ENCODE measurements around the gene ZNF821. TPM values are rescaled to one million over a fixed set of nuclear protein-coding genes. Genes with fewer than 3 reads are reported as not detected.

Gene ZNF821
- total and polyA plus RNA-seq, 7 donors, result 0.87 to 6.1 (median 3.9) TPM

DNA sequence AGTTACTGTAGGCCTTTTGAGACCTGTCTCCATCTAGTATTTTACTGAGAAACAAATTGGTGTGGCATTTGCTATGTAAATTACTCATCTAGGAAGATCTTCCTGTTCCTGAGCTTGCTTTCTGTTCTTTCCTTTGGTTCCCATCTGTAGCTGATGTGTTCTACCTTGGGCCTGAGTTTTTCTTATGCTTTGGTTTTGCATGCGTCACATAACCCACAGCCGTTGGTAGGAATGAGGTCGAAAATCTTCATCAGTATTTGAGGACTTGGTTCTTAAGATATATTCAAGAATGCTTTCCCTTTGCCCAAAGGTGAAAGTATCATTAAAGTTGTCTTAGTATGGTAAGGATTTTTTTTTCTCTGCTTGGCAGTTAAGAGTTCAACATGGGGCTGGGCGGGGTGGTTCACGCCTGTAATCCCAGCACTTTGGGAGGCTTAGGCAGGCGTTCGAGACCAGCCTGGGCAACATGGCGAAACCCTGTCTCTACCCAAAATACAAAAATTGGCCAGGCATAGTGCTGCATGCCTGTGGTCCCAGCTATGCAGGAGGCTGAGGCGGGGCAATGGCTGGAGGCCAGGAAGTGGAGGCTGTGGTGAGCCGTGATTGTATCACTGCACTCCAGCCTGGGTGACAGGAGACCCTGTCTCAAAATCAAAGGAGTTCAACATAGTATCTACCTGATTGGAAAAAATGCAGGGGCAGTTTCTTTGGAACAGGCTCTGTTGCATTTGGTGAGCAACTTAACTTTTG, 40.1 kb upstream of the ZNF821 start:
- Histone ChIP-seq H3K9me3 (no peaks in the 10 kb centered on the region), H3K4me3 (no peak overlapping the region), H3K27ac (no peak overlapping the region), H3K4me1 (peaks cover 27% of the 10 kb centered on the region), H3K27me3 (ENCODE audit: insufficient read depth in 3 of 3, low read length in 2 of 3) (no peaks in the 10 kb centered on the region), H3K36me3 (ENCODE audit: insufficient read depth in 1 of 2, low read depth in 1 of 2) (peaks cover 25 to 96% of the 10 kb centered on the region in 2 donors)
- ATAC-seq (no peak), DNase-seq (no peak)
- intact Hi-C loops (cut with DNase I), result no loop called here
- WGBS, 3 donors, result 78 to 79% (median 79%) methylated on average over 10 of the region's 10 CpGs
- TF ChIP-seq, protein P1, sequence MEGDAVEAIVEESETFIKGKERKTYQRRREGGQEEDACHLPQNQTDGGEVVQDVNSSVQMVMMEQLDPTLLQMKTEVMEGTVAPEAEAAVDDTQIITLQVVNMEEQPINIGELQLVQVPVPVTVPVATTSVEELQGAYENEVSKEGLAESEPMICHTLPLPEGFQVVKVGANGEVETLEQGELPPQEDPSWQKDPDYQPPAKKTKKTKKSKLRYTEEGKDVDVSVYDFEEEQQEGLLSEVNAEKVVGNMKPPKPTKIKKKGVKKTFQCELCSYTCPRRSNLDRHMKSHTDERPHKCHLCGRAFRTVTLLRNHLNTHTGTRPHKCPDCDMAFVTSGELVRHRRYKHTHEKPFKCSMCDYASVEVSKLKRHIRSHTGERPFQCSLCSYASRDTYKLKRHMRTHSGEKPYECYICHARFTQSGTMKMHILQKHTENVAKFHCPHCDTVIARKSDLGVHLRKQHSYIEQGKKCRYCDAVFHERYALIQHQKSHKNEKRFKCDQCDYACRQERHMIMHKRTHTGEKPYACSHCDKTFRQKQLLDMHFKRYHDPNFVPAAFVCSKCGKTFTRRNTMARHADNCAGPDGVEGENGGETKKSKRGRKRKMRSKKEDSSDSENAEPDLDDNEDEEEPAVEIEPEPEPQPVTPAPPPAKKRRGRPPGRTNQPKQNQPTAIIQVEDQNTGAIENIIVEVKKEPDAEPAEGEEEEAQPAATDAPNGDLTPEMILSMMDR (IDR thresholded peaks at IDR 0.05), result no peak

DNA sequence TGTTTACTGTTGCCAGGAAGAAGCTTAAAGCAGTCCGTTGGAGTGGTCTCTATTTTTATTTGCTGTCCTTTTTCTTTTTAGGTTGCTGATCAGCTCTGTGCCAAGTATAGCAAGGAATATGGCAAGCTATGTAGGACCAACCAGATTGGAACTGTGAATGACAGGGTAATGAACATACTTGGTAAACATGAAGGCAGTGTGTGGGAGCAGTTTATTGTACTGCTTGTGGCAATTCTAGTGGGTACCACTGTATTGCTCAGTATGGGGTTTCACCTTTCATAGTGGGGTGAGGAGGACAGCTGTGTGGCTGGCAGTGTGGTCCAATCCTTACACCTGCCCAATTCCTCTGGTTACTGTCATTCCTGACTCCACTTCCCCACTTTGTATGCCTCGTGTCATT, 36.7 kb upstream of the ZNF821 start:
- WGBS, 3 donors, result 64 to 76% (median 65%) methylated on average over 2 of the region's 2 CpGs
- intact Hi-C loops (cut with DNase I), result no loop called here
- no peaks in the 10 kb centered on the region for H3K27me3 ChIP-seq (ENCODE audit: insufficient read depth in 3 of 3, low read length in 2 of 3)
- peaks cover 34 to 99% of the 10 kb centered on the region in 2 donors for H3K36me3 ChIP-seq (ENCODE audit: insufficient read depth in 1 of 2, low read depth in 1 of 2)
- ATAC-seq (no peak), DNase-seq (no peak)
- no peak overlapping the region for H3K27ac ChIP-seq
- no peak overlapping the region for H3K4me3 ChIP-seq
- no peaks in the 10 kb centered on the region for H3K9me3 ChIP-seq
- TF ChIP-seq, protein P1 (IDR thresholded peaks at IDR 0.05), result no peak
- H3K4me1 ChIP-seq, result peaks cover 21% of the 10 kb centered on the region

DNA sequence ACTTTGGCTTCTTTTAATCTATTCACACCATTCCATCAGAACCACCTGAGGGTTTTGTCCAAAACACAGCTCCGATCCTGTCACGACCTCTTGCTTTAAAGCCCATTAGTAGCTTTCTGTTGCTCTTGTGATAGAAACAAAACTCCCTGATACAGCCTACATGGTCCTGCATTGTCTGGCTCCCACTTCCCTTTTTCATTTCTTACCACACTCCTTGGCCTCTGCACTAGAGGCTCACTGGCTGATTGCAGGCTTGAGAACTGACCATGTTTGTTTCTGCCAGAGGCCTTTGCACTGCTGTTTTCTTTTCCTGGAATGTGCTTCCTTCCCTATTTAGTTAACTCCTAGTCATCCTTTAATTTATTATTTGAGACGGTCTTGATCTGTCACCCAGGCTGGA, 35.1 kb upstream of the ZNF821 start:
- Histone ChIP-seq H3K4me3 (no peak overlapping the region), H3K36me3 (ENCODE audit: insufficient read depth in 1 of 2, low read depth in 1 of 2) (peaks cover 34 to 85% of the 10 kb centered on the region in 2 donors), H3K4me1 (peaks cover 37% of the 10 kb centered on the region), H3K27ac (no peak overlapping the region), H3K27me3 (ENCODE audit: insufficient read depth in 3 of 3, low read length in 2 of 3) (no peaks in the 10 kb centered on the region), H3K9me3 (no peaks in the 10 kb centered on the region)
- TF ChIP-seq, protein P1 (IDR thresholded peaks at IDR 0.05), result no peak
- WGBS, 3 donors, result 65 to 91% (median 68%) methylated on average over 3 of the region's 3 CpGs
- intact Hi-C loops (cut with DNase I), result no loop called here
- no peak for ATAC-seq
- DNase-seq, result no peak

DNA sequence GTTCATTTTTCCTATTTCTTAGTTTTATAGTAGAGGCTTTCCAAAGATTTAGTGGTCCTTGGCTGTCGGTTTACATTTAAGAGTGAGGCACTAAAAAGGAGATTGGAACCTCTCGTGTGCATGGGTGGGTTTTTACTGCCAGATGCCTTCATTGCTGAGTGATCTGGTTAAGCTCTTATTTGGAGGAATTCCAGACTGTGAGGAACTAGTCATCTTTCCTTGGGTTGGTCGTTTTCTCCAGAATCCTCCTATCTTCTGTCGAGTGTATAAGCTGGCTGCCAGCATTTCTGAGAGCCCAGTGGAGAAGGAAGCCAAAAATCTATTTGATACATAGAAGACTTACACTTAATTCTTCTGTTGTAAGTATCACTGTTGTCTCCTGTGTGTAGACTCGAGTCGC, 33.9 kb upstream of the ZNF821 start:
- H3K27ac ChIP-seq, result no peak overlapping the region
- 47 to 60% (median 49%) methylated on average over 6 of the region's 6 CpGs for WGBS, 3 donors
- intact Hi-C loops (cut with DNase I), result no loop called here
- no peak overlapping the region for H3K4me3 ChIP-seq
- H3K27me3 ChIP-seq (ENCODE audit: insufficient read depth in 3 of 3, low read length in 2 of 3), result no peaks in the 10 kb centered on the region
- H3K4me1 ChIP-seq, result peaks cover 37% of the 10 kb centered on the region
- peaks cover 28 to 74% of the 10 kb centered on the region in 2 donors for H3K36me3 ChIP-seq (ENCODE audit: insufficient read depth in 1 of 2, low read depth in 1 of 2)
- TF ChIP-seq, protein P1 (IDR thresholded peaks at IDR 0.05), result no peak
- DNase-seq (no peak), ATAC-seq (no peak)
- no peaks in the 10 kb centered on the region for H3K9me3 ChIP-seq
